NCI-H82 treated with DMSO at 0.1 percent for 48 hours (cell line): ENCODE measurements around the gene PCED1B.

ENCODE experiments used
- DNase-seq: peaks from one replicate; lab custom pipeline; 2025; ENCODE audit not compliant: unreplicated experiment; lab: John Stamatoyannopoulos, UW

PCED1B gene

DNA sequence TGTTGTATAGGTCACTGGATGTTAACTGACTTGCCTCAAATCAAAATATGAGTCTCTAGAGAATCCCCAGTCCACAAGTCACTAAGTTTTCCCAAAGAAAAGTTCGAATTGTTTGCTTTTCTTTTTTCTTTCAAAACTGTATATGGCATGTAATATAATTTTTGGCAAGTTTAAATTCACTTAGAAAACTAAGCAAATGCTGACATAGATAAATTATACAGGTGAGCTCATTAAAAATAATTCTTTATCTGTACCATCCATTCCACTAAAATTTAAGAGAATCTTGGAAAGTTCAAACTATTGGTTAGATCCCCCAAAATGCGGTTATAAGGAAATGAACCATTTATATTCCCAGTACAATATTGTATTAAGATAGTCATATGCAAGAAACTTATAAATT lies 145.9 kb downstream of the PCED1B start:
- DNase-seq = no peak

GRCh38 chr12:47226199-47226598 lies 146.8 kb downstream of the PCED1B start:
- no peak for DNase-seq

DNA sequence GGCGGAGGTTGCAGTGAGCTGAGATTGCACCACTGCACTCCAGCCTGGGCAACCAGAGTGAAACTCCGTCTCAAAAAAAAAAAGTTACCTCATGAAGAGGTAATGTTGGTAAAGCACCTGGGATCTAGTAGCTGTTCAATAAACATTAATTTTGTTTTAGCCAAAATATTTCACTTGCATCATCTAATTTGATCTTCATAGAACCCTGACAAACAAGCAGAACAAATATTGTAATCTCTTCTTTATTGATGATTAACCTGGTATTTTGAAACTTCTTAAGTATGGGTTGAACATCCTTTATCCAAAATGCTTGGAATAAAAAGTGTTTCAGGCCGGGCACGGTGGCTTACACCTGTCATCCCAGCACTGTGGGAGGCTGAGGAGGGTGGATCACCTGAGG lies 149.4 kb downstream of the PCED1B start:
- DNase-seq = no peak

DNA sequence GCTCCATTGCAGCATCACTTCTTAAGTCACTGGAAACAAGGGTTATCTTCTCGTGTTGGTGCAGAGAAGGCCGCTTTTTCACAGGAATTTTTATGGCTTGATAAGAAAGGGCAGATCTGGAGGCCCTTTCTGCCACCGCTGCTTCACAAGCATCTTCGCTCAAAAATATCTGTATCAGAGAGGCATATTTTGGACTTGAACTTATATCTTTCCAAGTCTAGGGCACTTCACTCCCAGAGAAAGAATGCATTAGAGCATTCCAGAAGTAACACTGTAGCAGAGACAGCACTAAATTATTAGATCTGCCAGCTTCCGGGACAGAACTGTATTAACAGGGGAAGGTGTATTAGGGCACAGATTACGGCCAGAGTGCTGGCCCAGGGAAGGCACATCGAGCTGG lies 152.0 kb downstream of the PCED1B start:
- DNase-seq = no peak

DNA sequence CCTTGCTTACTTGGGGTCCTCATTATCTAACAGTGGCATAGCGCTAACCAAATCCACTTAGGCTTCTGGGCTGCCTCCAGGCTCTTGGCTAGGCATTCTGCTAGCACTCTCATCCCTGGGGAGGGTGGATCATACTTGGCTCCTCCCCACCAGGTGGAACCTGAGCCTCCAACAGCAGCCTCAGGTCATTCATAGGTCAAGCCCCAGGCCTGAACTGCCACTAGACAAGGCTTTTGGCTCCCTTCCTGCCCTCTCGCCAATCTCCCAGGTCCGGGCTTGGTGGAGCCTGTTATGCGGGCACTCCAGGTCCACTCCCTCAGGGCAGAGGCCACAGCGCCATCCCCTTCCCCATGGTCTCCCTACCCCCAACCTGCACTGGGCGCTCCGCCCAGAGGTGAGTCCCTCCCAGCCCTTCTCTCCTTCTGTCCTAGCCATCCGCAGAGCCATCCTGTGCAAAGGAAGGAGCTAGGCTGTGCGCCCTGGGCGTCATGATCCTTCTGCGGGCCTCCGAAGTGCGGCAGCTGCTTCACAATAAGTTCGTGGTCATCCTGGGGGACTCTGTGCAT lies 155.2 kb downstream of the PCED1B start:
- no peak for DNase-seq

- DNase-seq = no peak
These were observed 156.0 kb downstream of the PCED1B start for GRCh38 chr12:47235258-47236040.

GRCh38 chr12:47236109-47236714 lies 156.8 kb downstream of the PCED1B start:
- DNase-seq = no peak

- no peak for DNase-seq
These were observed 158.4 kb downstream of the PCED1B start for GRCh38 chr12:47237751-47238211.

GRCh38 chr12:47238669-47239114 lies 159.3 kb downstream of the PCED1B start:
- no peak for DNase-seq

GRCh38 chr12:47242426-47242825 lies 163.0 kb downstream of the PCED1B start:
- DNase-seq = no peak

DNA sequence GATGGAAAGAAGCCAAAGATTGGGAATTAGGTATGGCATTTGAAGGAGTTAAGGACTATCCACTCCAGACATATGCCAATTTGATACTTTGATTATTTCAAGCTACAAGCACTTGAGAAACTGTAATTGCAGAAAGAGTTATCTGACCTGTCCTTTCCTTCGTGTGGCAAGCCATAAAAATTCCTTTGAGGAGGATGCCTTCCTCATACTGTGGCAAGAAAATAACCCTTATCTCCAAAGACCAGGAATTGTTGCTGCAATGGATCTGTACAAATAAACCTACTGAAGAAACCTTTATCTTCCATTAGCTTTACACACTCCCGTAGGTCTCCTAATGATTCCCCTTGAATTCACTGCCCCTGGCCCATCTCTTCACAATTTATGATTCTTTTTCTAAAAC lies 165.4 kb downstream of the PCED1B start:
- no peak for DNase-seq

GRCh38 chr12:47245623-47246022 lies 166.2 kb downstream of the PCED1B start:
- no peak for DNase-seq

GRCh38 chr12:47247418-47247817 lies 168.0 kb downstream of the PCED1B start:
- no peak for DNase-seq

DNA sequence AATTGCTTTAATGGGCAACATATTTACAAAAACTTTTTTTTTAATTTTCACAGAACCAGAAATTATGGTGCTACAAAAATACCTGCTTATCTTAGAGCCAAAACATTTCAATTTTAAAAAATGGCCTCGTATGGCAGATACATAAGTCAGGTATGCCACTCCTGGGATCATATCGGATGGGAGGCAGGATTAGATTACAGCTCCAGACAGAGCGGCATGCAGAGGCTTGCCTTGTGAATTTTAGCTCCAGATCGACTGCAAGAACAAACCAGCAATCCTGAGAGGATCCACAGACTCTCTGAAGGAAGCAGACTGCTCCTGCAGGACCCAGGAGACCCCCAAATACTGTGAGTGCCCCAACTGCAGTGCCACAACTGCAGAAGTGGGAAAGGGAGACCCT lies 169.7 kb downstream of the PCED1B start:
- DNase-seq = no peak

GRCh38 chr12:47249719-47250357 lies 170.4 kb downstream of the PCED1B start:
- DNase-seq = no peak

DNA sequence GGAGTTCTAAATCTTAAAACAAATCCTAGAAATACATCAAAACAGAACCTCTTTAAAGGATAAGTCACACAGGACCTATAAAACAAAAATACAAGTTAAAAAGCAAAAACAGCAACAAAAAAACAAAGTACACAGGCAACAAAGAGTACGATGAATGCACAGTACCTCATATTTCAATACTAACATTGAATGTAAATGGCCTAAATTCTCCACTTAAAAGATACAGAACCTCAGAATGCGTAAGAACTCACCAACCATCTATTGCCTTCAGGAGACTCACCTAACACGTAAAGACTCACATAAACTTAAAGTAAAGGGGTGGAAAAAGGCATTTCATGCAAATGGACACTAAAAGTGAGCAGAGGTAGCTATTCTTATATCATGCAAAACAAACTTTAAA lies 172.5 kb downstream of the PCED1B start:
- no peak for DNase-seq

GRCh38 chr12:47264951-47265350 lies 185.5 kb downstream of the PCED1B start:
- no peak for DNase-seq

DNA sequence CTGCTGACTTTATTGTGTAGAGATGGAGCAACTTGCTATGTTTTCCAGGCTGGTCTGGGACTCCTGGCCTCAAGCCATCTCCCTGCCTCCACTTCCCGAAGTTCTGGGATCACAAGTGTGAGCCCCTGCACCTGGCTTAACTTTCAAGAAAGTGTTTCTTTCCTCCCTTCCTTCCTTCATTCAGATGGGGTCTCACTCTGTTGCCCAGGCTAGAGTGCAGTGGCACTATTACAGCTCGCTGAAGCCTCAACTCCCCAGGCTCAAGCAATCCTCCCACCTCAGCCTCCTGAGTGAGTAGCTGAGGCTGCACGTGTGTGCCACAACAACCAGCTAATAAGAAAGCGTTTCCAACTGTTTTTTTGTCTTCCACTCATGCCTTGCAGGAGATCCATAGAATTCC lies 186.0 kb downstream of the PCED1B start:
- no peak for DNase-seq

- no peak for DNase-seq
These were observed 188.2 kb downstream of the PCED1B start for GRCh38 chr12:47267571-47267970.

GRCh38 chr12:47268501-47269454 lies 189.4 kb downstream of the PCED1B start:
- no peak for DNase-seq

GRCh38 chr12:47269916-47270315 lies 190.5 kb downstream of the PCED1B start:
- no peak for DNase-seq
